ENCODE measurements around the gene PHACTR3. TPM values are rescaled to one million over a fixed set of nuclear protein-coding genes. Genes with fewer than 3 reads are reported as not detected.

PHACTR3 gene
- total RNA-seq, 4 donors from 2014 or later = 0.66 to 7.8 TPM; not detected in 2

GRCh38 chr20:59871096-59871495 lies 266.8 kb downstream of the PHACTR3 start:
- TF ChIP-seq CTCF (IDR thresholded peaks at IDR 0.05; ENCODE audit: low read depth) = no peak

- no peak for TF ChIP-seq CTCF (IDR thresholded peaks at IDR 0.05; ENCODE audit: low read depth)
These were observed 269.1 kb downstream of the PHACTR3 start for GRCh38 chr20:59873409-59873808.

GRCh38 chr20:59880198-59880597 lies 275.9 kb downstream of the PHACTR3 start:
- no peak for TF ChIP-seq CTCF (IDR thresholded peaks at IDR 0.05; ENCODE audit: low read depth)

GRCh38 chr20:59884494-59884893 lies 280.2 kb downstream of the PHACTR3 start:
- TF ChIP-seq CTCF (IDR thresholded peaks at IDR 0.05; ENCODE audit: low read depth) = no peak

GRCh38 chr20:59888050-59888449 lies 283.7 kb downstream of the PHACTR3 start:
- no peak for TF ChIP-seq CTCF (IDR thresholded peaks at IDR 0.05; ENCODE audit: low read depth)

- TF ChIP-seq CTCF (IDR thresholded peaks at IDR 0.05; ENCODE audit: low read depth) = no peak
These were observed 287.2 kb downstream of the PHACTR3 start for GRCh38 chr20:59891581-59891980.

- no peak for TF ChIP-seq CTCF (IDR thresholded peaks at IDR 0.05; ENCODE audit: low read depth)
These were observed 291.6 kb downstream of the PHACTR3 start for GRCh38 chr20:59895908-59896307.

Small RNAs within 50 kb of the gene (small RNA-seq; reads per million reads assigned to genes)
- gene RNU7-141P = not detected

Measured in subcutaneous adipose tissue (tissue), 4 donors.